HG02973 (cell line): Measurements from ENCODE around the gene C11orf91.
"Not testable (repeated sequence)": the region's sequence is repeated elsewhere in the genome, so short reads cannot be mapped to it uniquely, and the experiment has no call there.

Experiments
- ATAC-seq: cut with Tn5 transposase; IDR thresholded peaks from one replicate; pipeline ENCODE4 v1.9.1; 2021; ENCODE audit warnings: moderate library complexity; ENCODE audit not compliant: unreplicated experiment

C11orf91 gene

GRCh38 chr11:33670250-33671011 lies 30.2 kb downstream of the C11orf91 start:
- no peak for ATAC-seq

- no peak for ATAC-seq
These were observed 30.9 kb downstream of the C11orf91 start for GRCh38 chr11:33669598-33670249.

- ATAC-seq, result no peak
These were observed 31.6 kb downstream of the C11orf91 start for GRCh38 chr11:33668951-33669596.

GRCh38 chr11:33668468-33668825 lies 32.2 kb downstream of the C11orf91 start:
- no peak for ATAC-seq

- no peak for ATAC-seq
These were observed 32.7 kb downstream of the C11orf91 start for GRCh38 chr11:33667819-33668467.

- no peak for ATAC-seq
These were observed 35.1 kb downstream of the C11orf91 start for GRCh38 chr11:33665350-33666106.

GRCh38 chr11:33664827-33665226 lies 35.8 kb downstream of the C11orf91 start:
- no peak for ATAC-seq

- ATAC-seq, result no peak
These were observed 36.5 kb downstream of the C11orf91 start for GRCh38 chr11:33664166-33664565.

GRCh38 chr11:33663121-33663520 lies 37.5 kb downstream of the C11orf91 start:
- ATAC-seq, result no peak

GRCh38 chr11:33661526-33661925 lies 39.1 kb downstream of the C11orf91 start:
- ATAC-seq, result not testable (repeated sequence)

GRCh38 chr11:33660962-33661361 lies 39.7 kb downstream of the C11orf91 start:
- no peak for ATAC-seq

- ATAC-seq, result no peak
These were observed 41.1 kb downstream of the C11orf91 start for GRCh38 chr11:33659370-33660139.

GRCh38 chr11:33658195-33658900 lies 42.3 kb downstream of the C11orf91 start:
- no peak for ATAC-seq

- no peak for ATAC-seq
These were observed 42.9 kb downstream of the C11orf91 start for GRCh38 chr11:33657757-33658156.

GRCh38 chr11:33656768-33657167 lies 43.9 kb downstream of the C11orf91 start:
- no peak for ATAC-seq

- peak; percentile 59 for ATAC-seq
These were observed 44.6 kb downstream of the C11orf91 start for GRCh38 chr11:33655842-33656600.

- ATAC-seq, result no peak
These were observed 46.0 kb downstream of the C11orf91 start for GRCh38 chr11:33654594-33654993.

- ATAC-seq, result no peak
These were observed 47.7 kb downstream of the C11orf91 start for GRCh38 chr11:33652930-33653329.

GRCh38 chr11:33652431-33652830 lies 48.2 kb downstream of the C11orf91 start:
- no peak for ATAC-seq
